GM23338 (cell line): ENCODE data around the gene CDK14. TPM values are rescaled to one million over a fixed set of nuclear protein-coding genes. Genes with fewer than 3 reads are reported as not detected.
A peak's percentile ranks its signal among the peaks of the same experiment; 100 is the strongest.

Experiments
- ATAC-seq: fragments of 200-7000 bp; cut with Tn5 transposase; 3 replicates; pipeline ENCODE4 v1.9.1; 2020
- DNase-seq: peaks from one replicate; pipeline ENCODE4 v3.0.0-alpha.2; 2015; ENCODE audit warnings: low spot score
- H2AFZ ChIP-seq: fragments of 200-600 bp; sonication (generic); 2 replicates; pipeline ENCODE4 v1.8.0; 2016; ENCODE audit warnings: antibody characterized with exemption, mild to moderate bottlenecking, moderate library complexity
- H3F3A ChIP-seq: fragments of 200-600 bp; sonication (generic); replicated peaks from 2 replicates; pipeline ENCODE4 v1.8.0; 2017; ENCODE audit warnings: antibody characterized with exemption, mixed run types, low read depth
- H3K27ac ChIP-seq: fragments of 200-600 bp; sonication (generic); 2 replicates; pipeline ENCODE4 v1.6.1; 2016; ENCODE audit warnings: low read depth
- H3K27me3 ChIP-seq: fragments of 200-600 bp; sonication (generic); 2 replicates; pipeline ENCODE4 v1.8.0; 2016; ENCODE audit warnings: mild to moderate bottlenecking, mixed run types, moderate library complexity; ENCODE audit not compliant: insufficient read depth
- H3K36me3 ChIP-seq: fragments of 200-600 bp; sonication (generic); 2 replicates; pipeline ENCODE4 v1.8.0; 2016; ENCODE audit warnings: mild to moderate bottlenecking; ENCODE audit not compliant: insufficient read depth
- H3K4me1 ChIP-seq: fragments of 200-600 bp; sonication (generic); 2 replicates; pipeline ENCODE4 v1.8.0; 2016; ENCODE audit warnings: mild to moderate bottlenecking, moderate library complexity; ENCODE audit not compliant: insufficient read depth
- H3K4me2 ChIP-seq: fragments of 200-600 bp; sonication (generic); 2 replicates; pipeline ENCODE4 v1.7.1; 2017; ENCODE audit warnings: mixed run types
- H3K4me3 ChIP-seq: fragments of 200-600 bp; sonication (generic); 2 replicates; pipeline ENCODE4 v1.6.1; 2016; ENCODE audit warnings: mixed run types
- H3K79me2 ChIP-seq: fragments of 200-600 bp; sonication (generic); replicated peaks from 2 replicates; pipeline ENCODE4 v1.8.0; 2017; ENCODE audit warnings: mild to moderate bottlenecking; ENCODE audit not compliant: insufficient read depth
- H3K9me2 ChIP-seq: fragments of 200-600 bp; sonication (generic); 2 replicates; pipeline ENCODE4 v1.8.0; 2017; ENCODE audit not compliant: insufficient read depth
- H4K20me1 ChIP-seq: fragments of 200-600 bp; sonication (generic); replicated peaks from 2 replicates; pipeline ENCODE4 v1.8.0; 2017; ENCODE audit warnings: mild to moderate bottlenecking; ENCODE audit not compliant: insufficient read depth
- H3K27ac Mint-ChIP-seq: 2 replicates; pipeline ENCODE4 v1.8.0; 2020; ENCODE audit warnings: inconsistent platforms, mild to moderate bottlenecking, moderate library complexity, mixed read lengths
- H3K27me3 Mint-ChIP-seq: 3 replicates; pipeline ENCODE4 v1.8.0; 2022; ENCODE audit warnings: low read depth, mild to moderate bottlenecking, moderate library complexity, mixed read lengths, inconsistent platforms; ENCODE audit not compliant: insufficient read depth, poor library complexity
- H3K36me3 Mint-ChIP-seq: 3 replicates; pipeline ENCODE4 v1.8.0; 2021; ENCODE audit warnings: low read depth, mild to moderate bottlenecking, inconsistent platforms, moderate library complexity, mixed read lengths
- H3K4me1 Mint-ChIP-seq: 3 replicates; pipeline ENCODE4 v1.8.0; 2020; ENCODE audit warnings: mild to moderate bottlenecking, inconsistent platforms, mixed read lengths
- H3K4me3 Mint-ChIP-seq: 3 replicates; pipeline ENCODE4 v1.8.0; 2021; ENCODE audit warnings: moderate library complexity, mild to moderate bottlenecking, inconsistent platforms, mixed read lengths
- H3K9me3 Mint-ChIP-seq: 3 replicates; pipeline ENCODE4 v1.8.0; 2020; ENCODE audit warnings: moderate library complexity, mild to moderate bottlenecking, inconsistent platforms, mixed read lengths
- CREB1 ChIP-seq: fragments of 250-450 bp; sonication (Bioruptor Pico); IDR thresholded peaks from 2 replicates; pipeline ENCODE4 v1.5.0; 2020; ENCODE audit warnings: low read depth, mild to moderate bottlenecking, moderate library complexity
- NANOG ChIP-seq: IDR thresholded peaks from 2 replicates; pipeline ENCODE4 v1.6.1; 2016; ENCODE audit warnings: antibody characterized with exemption, borderline replicate concordance
- REST ChIP-seq: IDR thresholded peaks from one replicate; pipeline ENCODE4 v1.6.1; 2018; ENCODE audit warnings: antibody characterized with exemption; ENCODE audit not compliant: unreplicated experiment
- STAT1 ChIP-seq: IDR thresholded peaks from one replicate; pipeline ENCODE4 v1.6.1; 2016; ENCODE audit warnings: antibody characterized with exemption; ENCODE audit not compliant: unreplicated experiment
- polyA plus RNA-seq: library from polyadenylated mRNA; unstranded; fragments of >200 nt; fragmentation: Nextera tagmentation; extraction: Ambion mirVana; gene quantifications from 2 replicates; pipeline ENCODE4 v1.2.1, GENCODE V29; 2016
- total RNA-seq: library from RNA; depleted of rRNA; stranded (reverse); fragments of >200 nt; shearing (Covaris generic); gene quantifications from 2 replicates; pipeline ENCODE4 v1.2.3, GENCODE V29; 2014

Gene CDK14
- total and polyA plus RNA-seq, 2 experiments from 2014 or later = 11.2 to 24.0 TPM

- Mint-ChIP-seq H3K27me3 (peaks cover 4% of the 10 kb centered on the region), H3K9me3 (no peaks in the 10 kb centered on the region), H3K4me3 (no peak overlapping the region), H3K36me3 (0 out of 3 replicates have a peak, but pooled peaks cover 4% of the 10 kb centered on the region), H3K4me1 (peaks cover 72% of the 10 kb centered on the region), H3K27ac (no peak overlapping the region)
- no peak for TF ChIP-seq STAT1
- no peak for ATAC-seq
- no peaks in the 10 kb centered on the region for H3K36me3 ChIP-seq
- no peaks in the 10 kb centered on the region for H3F3A ChIP-seq
- H2AFZ ChIP-seq = no peak overlapping the region
- H3K4me2 ChIP-seq = peak overlapping the region; percentile 36
- no peak for DNase-seq
- H3K79me2 ChIP-seq = peaks cover 16% of the 10 kb centered on the region
- H3K9me2 ChIP-seq = no peaks in the 10 kb centered on the region
- no peak overlapping the region for H3K27ac ChIP-seq
- peaks cover 67% of the 10 kb centered on the region for H3K4me1 ChIP-seq
- peaks cover 14% of the 10 kb centered on the region; the same call in 1 of the 2 replicates for H3K27me3 ChIP-seq
- H3K4me3 ChIP-seq = no peak overlapping the region
- H4K20me1 ChIP-seq = no peaks in the 10 kb centered on the region; the same call in 1 of the 2 replicates
These were observed 28.2 kb downstream of the CDK14 start for GRCh38 chr7:90624225-90624911.

- no peaks in the 10 kb centered on the region for H3K9me2 ChIP-seq
- peaks cover 4% of the 10 kb centered on the region for H3K27me3 Mint-ChIP-seq
- H3K4me1 ChIP-seq = peaks cover 67% of the 10 kb centered on the region
These were observed 28.9 kb downstream of the CDK14 start for GRCh38 chr7:90625051-90625450.

More at GRCh38 chr7:90625051-90625450, 28.9 kb downstream of the CDK14 start:
- H3K4me1 Mint-ChIP-seq = peaks cover 70% of the 10 kb centered on the region
- H3K9me3 Mint-ChIP-seq = no peaks in the 10 kb centered on the region
- Histone ChIP-seq H3F3A (no peaks in the 10 kb centered on the region), H3K4me3 (no peak overlapping the region), H3K4me2 (peak overlapping the region; percentile 36), H3K27ac (no peak overlapping the region), H2AFZ (no peak overlapping the region), H3K27me3 (peaks cover 9% of the 10 kb centered on the region; the same call in 1 of the 2 replicates), H3K79me2 (peaks cover 15% of the 10 kb centered on the region), H4K20me1 (no peaks in the 10 kb centered on the region), H3K36me3 (no peaks in the 10 kb centered on the region)
- H3K27ac Mint-ChIP-seq = no peak overlapping the region
- DNase-seq = no peak
- 0 out of 3 replicates have a peak, but pooled peaks cover 4% of the 10 kb centered on the region for H3K36me3 Mint-ChIP-seq
- TF ChIP-seq NANOG = no peak
- no peak for TF ChIP-seq REST
- no peak for TF ChIP-seq CREB1
- no peak for ATAC-seq
- no peak overlapping the region for H3K4me3 Mint-ChIP-seq
